ENCODE results near the gene MYL11. TPM values are rescaled to one million over a fixed set of nuclear protein-coding genes. Genes with fewer than 3 reads are reported as not detected.

The MYL11 gene
- total RNA-seq, 4 donors from 2014 or later, result 0.79 to 2.1 TPM; not detected in 2

DNA sequence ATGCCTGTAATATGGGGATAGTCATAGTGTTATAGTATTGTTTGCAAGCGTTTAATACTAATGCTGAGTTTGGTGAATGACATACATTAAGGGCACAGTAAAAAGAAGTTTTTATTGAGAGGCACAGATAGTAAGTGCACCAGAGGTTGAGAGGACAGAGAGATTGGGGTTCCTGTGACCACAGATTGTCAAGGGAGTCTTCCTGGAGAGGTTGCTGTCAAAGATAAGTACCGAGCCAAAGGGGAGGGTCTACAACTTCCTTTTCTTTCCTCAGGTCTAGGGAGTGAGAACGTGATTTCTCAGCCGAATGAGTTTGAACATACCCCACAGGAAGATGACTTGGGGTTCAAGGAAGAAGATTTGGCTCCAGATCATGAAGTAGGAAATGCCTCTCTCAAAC is 22.5 kb downstream of the MYL11 start:
- intact Hi-C loops (cut with DNase I; ENCODE audit: low total_unique reads), result no loop called here
- H3K4me3 ChIP-seq (ENCODE audit: low read depth, poor library complexity, severe bottlenecking), result no peak overlapping the region
- TF ChIP-seq POLR2A (IDR thresholded peaks at IDR 0.05) (no peak), CTCF (IDR thresholded peaks at IDR 0.05) (no peak)
- 77 to 82% methylated on average over 4 of the region's 4 CpGs for WGBS, 2 donors
- no peak for DNase-seq (ENCODE audit: low spot score in 2 of 2)

DNA sequence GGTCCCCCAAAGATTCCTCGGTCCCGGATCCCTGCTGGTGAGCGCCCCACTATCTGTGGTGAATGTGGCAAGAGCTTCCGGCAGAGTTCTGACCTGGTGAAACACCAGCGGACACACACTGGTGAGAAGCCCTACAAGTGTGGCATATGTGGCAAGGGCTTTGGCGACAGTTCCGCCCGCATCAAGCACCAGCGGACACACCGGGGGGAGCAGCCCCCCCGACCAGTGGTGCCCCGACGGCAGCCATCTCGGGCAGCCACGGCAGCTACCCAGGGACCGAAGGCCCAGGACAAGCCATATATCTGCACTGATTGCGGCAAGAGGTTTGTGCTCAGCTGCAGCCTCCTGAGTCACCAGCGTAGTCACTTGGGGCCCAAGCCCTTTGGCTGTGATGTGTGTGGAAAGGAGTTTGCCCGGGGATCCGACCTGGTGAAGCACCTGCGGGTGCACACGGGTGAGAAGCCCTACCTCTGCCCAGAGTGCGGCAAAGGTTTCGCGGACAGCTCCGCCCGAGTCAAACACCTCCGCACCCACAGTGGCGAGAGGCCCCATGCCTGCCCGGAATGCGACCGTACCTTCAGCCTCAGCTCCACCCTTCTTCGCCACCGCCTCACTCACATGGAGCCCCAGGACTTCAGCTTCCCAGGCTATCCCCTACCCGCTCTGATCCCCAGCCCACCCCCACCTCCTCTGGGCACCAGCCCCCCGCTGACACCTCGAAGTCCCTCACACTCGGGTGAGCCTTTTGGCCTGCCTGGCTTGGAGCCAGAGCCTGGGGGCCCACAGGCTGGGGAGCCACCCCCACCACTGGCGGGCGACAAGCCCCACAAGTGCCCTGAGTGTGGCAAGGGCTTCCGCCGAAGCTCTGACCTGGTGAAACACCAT is 23.4 kb downstream of the MYL11 start:
- no peak for DNase-seq (ENCODE audit: low spot score in 2 of 2)
- WGBS, 2 donors, result 84 to 89% methylated on average over 19 to 32 of the region's 42 CpGs
- intact Hi-C loops (cut with DNase I; ENCODE audit: low total_unique reads), result no loop called here
- no peak for TF ChIP-seq POLR2A (IDR thresholded peaks at IDR 0.05)
- no peak for TF ChIP-seq CTCF (IDR thresholded peaks at IDR 0.05)
- H3K4me3 ChIP-seq (ENCODE audit: low read depth, poor library complexity, severe bottlenecking), result no peak overlapping the region

- no peak overlapping the region for H3K4me3 ChIP-seq (ENCODE audit: low read depth, poor library complexity, severe bottlenecking)
- TF ChIP-seq POLR2A (IDR thresholded peaks at IDR 0.05), result no peak
- TF ChIP-seq CTCF (IDR thresholded peaks at IDR 0.05), result no peak
- WGBS, 2 donors, result 78 to 81% methylated on average over 22 to 23 of the region's 23 CpGs
- intact Hi-C loops (cut with DNase I; ENCODE audit: low total_unique reads), result no loop called here
- DNase-seq (ENCODE audit: low spot score in 2 of 2), result no peak
Measured at GRCh38 chr16:30398661-30399434, 24.2 kb downstream of the MYL11 start.

GRCh38 chr16:30399435-30400186 is 25.0 kb downstream of the MYL11 start:
- no peak for DNase-seq (ENCODE audit: low spot score in 2 of 2)
- intact Hi-C loops (cut with DNase I; ENCODE audit: low total_unique reads), result no loop called here
- H3K4me3 ChIP-seq (ENCODE audit: low read depth, poor library complexity, severe bottlenecking), result no peak overlapping the region
- no peak for TF ChIP-seq POLR2A (IDR thresholded peaks at IDR 0.05)
- no peak for TF ChIP-seq CTCF (IDR thresholded peaks at IDR 0.05)
- WGBS, 2 donors, result 14 to 15% methylated on average over 12 of the region's 12 CpGs

- intact Hi-C loops (cut with DNase I; ENCODE audit: low total_unique reads), result no loop called here
- 86 to 87% methylated on average over 8 of the region's 8 CpGs for WGBS, 2 donors
- TF ChIP-seq CTCF (IDR thresholded peaks at IDR 0.05) (no peak), POLR2A (IDR thresholded peaks at IDR 0.05) (no peak)
- no peak overlapping the region for H3K4me3 ChIP-seq (ENCODE audit: low read depth, poor library complexity, severe bottlenecking)
- DNase-seq (ENCODE audit: low spot score in 2 of 2), result no peak
Measured at GRCh38 chr16:30401768-30402425, 27.3 kb downstream of the MYL11 start.

Measured in lower leg skin (tissue), 4 donors.